C4-2B (cell line): Measurements from ENCODE around the gene KLHL42.

Experiments
- CTCF ChIP-seq: fragments of 450-650 bp; conservative IDR thresholded peaks from 2 replicates; pipeline ENCODE4 v1.5.1; 2017; ENCODE audit warnings: mild to moderate bottlenecking
- ZFX ChIP-seq: fragments of 450-650 bp; IDR thresholded peaks from 2 replicates; pipeline ENCODE4 v1.6.1; 2017

- no peak for TF ChIP-seq CTCF
- no peak for TF ChIP-seq ZFX
These were observed 71.3 kb downstream of the KLHL42 start for GRCh38 chr12:27851311-27851710.
